Stimulated activated naive CD8-positive, alpha-beta T cell treated with anti-CD3 and anti-CD28 coated beads, Interleukin-15, Interleukin-2, amounts not matched to agents 100 U/mL and 50 U/mL, for 24 hours (primary cell): Measurements from ENCODE around the gene CPNE2.

Source experiments
- ATAC-seq: fragments of 150-1000 bp; cut with Tn5 transposase; one replicate; pipeline ENCODE4 v1.10.0; 2021
- DNase-seq: peaks from one replicate; pipeline ENCODE4 v3.0.0; 2021

Gene CPNE2

DNA sequence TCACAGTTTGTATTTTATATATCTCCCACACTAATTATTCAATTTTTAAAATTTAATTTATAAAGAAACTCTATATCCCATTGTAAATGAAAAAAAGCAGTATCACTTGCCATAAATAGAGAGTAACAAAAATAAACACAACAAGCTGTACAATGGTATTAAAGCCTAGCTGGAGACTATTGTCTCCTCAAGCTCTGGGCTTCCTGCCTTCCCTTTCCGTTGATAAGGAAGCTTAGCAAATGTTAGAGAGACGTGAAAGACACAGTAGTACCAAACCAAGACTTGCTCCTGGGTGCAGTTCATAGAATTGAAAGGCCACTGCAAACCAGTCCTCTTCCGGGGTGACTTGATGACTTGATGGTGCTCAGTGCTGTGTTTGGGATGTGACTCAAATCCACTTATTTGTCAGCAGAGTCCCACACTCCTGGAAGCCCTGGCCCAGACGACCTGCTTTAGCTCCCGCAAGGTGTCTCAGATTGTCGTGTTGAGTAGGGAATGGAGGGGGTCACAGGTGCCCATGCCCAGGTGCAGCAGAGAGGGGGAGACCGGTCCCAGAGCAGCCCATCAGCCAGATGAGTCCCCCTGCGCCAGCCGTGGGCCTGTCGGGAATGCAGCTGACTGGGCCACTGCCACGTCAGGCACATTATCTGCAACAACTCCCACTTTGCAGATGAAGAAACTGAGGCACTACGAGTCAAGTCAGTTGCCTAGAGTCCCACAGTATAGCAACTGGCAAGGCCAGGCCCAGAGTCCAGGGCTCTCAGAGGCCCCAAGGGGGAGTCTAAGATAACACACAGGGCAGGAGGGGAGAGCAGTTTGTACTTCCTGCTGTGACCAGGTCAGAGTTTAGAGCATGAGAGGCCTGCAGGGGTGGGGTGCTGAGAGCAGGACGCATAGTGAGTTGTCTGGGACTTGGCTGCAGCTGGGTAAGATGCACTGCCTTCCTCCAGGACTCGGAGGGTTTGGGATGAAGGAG is 53.0 kb downstream of the CPNE2 start:
- ATAC-seq: no peak
- DNase-seq: no peak

DNA sequence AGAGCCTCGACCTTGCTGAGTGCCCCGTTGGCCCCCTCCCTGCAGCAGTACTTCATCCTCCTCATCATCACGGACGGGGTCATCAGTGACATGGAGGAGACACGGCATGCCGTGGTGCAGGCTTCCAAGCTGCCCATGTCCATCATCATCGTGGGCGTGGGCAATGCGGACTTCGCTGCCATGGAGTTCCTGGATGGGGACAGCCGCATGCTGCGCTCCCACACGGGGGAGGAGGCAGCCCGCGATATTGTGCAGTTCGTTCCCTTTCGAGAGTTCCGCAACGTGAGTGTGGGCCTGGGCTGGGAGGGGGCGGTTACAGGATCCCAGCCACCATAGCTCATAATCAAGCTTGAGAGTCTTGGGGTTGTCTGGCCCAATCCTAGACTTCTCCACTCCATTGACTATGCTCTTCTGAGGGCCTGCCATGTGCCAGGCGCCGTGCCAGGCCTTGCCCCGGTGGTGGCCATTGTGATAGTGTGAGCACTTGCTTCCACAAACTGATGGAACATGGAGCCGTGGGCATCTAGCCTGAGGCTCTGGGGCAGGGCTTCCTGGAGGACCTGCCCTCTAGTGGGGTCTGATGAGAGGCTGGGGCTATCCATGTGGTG is 53.8 kb downstream of the CPNE2 start:
- DNase-seq: no peak
- no peak for ATAC-seq

DNA sequence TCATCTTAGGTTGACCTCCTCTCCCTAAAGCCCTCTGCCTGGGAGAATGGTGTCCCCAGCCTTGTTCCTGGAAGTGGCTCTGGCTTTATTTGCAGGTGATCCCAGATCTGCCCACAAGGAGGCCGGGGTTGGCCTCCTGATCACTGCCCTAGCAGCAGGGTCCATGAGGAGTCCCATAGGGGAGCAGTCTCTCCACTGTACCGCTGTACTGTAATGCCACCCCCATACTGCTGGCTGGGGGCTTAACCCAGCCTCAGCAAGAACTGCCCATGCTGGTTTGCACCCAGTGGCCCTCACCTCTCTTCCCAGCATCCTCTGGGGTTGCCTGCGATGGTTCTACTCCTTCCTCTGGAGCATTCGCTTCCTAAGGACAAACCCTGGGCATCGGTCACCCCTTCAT is 54.4 kb downstream of the CPNE2 start:
- DNase-seq (no peak), ATAC-seq (no peak)

DNA sequence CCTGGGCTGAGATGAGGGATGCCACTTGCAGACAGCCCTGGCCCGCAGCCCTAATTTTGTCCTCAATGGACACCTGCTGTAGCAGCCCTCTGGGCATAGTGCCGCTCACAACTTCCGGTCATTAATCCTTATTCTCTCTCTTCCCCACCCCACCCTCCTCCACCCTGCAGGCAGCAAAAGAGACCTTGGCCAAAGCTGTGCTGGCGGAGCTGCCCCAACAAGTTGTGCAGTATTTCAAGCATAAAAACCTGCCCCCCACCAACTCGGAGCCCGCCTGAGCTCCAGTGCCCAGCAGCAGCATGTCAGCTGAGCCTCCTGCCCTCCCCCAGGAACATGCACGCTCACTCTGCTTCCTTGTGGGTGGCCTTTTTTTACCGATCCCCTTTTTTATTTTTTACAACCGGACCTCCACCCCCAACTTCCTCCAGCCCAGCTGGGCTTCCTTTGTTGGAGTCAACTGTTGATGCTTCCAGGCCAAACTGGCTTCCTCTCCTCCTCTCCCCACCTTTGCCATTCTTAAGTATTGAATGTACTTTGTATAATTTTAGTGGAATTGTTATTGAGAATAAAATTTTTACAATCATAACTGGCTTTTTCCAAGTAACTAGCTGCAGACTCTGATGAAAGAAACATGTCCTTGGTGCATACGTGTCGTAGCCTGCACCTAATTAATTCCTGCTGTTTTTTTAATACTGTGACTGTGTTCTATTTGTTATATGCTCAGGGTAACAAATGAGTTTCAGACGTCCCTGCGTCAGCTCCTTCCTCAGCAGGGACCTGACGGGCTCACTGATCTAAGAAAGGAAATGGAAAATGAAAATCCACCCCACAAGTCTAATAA is 55.2 kb downstream of the CPNE2 start:
- no peak for DNase-seq
- ATAC-seq: no peak

DNA sequence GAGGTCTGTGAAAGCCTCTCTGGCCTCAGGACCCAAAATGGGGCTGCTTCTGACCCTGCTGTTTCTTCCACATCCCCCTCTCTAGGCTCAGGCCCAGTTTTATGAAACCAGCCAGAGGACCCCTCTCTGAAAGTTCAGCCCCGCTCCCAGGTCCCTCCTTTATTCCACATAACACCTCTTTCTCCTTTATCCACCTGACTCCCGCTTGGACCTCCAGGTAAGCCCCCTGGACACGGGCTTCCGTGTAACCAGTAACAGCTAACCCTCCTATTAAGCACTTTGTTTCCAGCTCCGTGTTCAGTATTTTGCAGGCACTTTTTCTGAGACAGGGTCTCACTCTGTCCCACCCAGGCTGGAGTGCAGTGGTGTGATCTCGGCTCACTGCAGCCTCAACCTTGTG is 56.1 kb downstream of the CPNE2 start:
- ATAC-seq (no peak), DNase-seq (no peak)

DNA sequence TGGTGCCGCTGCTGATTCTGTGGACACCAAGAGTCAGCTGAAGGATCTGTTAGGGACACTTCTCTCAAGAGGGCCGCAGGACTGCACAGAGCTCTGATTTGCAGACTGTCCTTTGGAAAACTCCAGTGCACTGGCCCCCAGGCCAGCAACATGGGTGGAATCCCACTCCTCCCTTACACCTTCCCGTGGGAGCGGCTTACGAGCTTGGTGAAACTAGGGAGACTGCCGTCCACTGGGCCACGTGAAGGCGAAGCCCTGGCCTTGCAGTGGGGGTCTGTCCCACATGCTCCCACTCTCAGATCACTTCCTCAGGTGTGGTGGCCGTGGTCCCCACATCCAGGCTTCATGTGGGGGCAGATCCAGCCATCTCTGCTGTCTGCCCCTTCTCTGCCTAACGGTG is 57.0 kb downstream of the CPNE2 start:
- DNase-seq (no peak), ATAC-seq (no peak)

DNA sequence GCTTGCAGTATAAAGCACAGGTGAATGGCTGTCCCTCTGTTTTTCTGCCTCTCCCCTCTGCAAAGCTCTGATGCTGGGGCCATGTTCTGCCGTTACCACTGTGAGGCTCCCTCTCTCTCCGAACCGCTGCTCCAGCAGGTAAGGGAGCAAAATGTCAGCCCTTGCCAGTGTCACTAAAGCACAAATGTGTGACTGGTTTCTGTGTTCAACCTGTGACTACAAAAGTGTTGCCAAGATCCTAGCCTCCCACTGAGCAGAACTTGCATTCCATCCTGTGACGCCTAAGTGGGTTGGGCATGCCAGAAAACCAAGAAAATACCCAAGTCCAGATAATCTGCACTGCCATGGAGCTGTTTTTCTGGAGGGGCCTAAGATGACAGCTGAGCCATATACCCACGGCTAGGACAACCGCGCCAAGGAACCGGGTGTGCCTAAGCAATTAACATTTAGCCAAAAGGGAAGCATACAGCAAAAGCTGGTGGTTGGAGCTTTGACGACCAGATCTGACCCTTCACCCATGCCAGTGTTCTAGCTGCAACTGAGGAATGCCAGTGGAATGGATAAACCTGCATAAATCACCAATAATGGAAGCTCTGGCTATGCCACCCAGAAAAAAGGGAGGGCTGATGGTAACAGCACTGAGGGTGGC is 58.4 kb downstream of the CPNE2 start:
- no peak for DNase-seq
- ATAC-seq: no peak

DNA sequence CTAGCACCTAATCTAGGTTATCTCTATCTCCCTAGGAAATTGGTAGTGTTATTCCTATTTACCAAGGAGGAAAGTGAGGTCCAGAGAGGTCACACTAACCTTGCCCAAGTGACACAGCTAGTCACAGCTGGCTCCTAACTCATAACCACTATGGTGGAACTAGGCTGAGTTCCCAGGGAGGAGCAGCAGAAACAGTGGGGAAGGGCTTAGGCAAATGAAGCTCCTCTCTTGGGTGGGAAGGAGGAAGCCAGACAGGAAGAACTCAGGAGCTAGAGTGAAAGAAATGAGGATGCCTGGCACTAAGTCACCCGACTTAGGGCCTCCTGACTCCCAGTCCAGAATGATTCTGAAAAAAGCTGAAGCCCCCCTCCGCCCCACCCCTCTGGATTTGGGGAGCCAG is 59.0 kb downstream of the CPNE2 start:
- no peak for ATAC-seq
- DNase-seq: no peak

DNA sequence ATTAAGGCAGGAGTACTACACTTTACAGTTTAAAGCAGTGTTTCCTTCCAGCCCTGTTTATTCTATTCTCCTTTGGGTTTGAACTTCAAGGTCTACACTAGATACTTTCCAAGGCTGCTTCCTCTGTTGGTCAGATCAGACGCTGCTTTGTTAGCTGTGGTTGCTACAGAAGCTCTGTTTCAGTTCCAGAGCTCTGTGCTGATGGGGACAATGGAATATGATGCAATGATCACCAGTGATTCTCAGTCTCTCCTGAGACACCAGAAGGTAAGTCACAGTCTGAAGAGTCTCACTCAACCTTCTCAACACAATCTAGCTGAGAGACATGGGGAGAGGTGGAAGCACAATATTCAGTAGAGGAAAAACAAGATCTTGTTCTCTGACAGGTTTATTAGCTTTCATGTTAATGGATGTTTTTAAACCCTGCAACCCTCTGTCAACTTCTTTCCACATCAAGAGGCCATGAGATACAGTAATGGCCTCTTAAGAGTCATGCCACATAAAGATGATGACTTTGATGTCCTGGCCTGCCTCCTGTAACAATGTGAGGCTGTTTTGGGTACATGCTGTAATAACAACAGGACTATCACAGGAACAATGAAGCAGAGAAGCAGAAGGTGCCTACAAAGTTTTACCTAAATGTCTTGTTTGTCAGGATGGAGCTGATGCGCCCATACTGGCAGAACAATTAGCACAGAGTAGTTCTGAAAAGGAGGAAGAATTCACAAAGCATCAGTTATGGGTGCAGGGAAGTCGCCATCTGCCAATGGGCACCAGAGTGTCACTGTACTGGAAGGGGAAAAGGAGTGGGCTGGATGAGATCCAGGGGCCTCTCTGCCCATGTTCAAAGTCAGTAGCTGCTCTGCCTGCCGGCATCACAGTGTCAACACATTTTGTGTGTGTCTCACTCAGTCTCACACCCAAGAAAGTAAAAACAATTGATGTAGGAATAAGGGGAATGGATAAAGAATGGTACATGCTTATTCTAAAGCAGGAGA is 60.0 kb downstream of the CPNE2 start:
- no peak for DNase-seq
- peak; percentile 79 for ATAC-seq

DNA sequence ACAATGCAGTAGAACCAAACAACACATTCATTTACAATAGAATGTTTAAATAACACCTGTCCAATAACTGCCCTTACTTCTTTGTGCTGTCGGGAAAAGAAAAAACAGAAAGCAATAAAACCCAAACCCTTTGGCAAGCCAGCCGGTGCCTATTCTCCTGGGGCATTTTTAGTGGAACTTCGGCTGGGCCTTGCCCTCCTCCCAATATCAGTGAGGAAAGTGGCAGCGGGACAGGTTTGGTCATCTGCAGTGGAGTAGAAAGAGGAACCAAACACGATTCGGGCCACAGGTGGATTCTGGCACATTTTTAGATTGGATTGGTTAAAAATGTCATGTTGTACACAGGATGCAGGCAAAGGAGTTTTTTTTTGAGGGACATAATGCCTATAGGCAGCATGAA is 61.5 kb downstream of the CPNE2 start:
- no peak for DNase-seq
- no peak for ATAC-seq

DNA sequence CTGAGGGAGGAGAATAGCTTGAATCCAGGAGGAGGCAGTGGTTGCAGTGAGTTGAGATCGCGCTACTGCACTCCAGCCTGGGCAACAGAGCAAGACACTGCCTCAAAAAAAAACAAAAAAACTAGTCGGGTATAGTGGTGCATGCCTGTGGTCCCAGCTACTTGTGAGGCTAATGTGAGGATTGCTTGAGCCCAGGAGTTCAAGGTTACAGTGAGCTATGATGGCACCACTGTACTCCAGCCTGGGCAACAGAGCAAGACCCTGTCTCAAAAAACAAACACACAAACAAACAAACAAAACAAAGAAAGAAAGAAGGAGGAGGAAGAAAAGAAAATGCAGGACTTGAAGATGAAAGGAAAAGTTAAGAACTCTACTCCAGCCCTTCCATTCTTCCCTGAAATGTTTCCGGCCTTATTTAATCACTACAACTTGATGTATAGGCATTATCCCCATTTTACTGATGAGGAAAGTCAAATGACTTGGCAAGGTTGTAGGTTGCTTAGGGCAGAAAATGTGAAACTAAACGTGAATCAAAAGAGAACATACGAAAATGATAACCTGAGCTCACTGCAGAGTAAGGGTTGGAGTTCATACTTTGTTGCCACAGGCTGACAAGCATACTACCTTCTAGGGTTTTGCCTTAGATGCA is 63.4 kb downstream of the CPNE2 start:
- DNase-seq (no peak), ATAC-seq (no peak)

DNA sequence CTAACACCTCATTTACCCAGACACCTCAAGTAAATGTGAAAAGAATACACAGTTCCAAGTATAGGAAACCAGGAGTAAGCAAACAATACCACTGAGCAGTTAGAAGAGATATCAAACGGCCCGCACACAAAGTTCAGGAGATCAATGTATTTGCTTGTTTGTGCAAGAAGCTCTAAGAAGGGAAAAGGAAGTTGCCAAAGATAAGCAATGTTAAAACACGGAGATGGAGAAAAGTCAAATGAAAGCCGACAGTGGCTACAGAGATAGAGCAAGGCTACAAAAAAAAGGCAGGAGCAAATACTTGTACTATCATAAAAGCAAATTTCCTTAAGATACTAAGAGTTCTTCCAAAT is 63.9 kb downstream of the CPNE2 start:
- DNase-seq (no peak), ATAC-seq (no peak)

DNA sequence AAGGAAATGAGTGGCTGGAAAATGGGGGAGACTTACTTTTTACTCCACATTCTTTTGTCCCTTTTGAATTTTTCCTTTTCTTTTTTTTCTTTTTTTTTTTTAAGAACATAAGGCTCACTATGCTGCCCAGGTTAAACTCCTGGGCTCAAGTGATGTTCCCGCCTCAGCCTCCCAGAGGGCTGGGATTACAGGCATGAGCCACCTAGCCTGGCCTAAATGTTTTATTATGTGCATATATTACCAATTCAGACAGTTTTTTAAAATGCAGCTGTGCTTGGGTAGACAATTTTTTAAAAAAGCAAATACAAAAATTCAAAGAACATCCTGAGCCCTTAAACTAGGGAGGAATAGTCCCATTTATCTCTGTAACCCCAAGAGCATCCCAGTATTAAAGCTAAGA is 65.2 kb downstream of the CPNE2 start:
- no peak for ATAC-seq
- DNase-seq: no peak

DNA sequence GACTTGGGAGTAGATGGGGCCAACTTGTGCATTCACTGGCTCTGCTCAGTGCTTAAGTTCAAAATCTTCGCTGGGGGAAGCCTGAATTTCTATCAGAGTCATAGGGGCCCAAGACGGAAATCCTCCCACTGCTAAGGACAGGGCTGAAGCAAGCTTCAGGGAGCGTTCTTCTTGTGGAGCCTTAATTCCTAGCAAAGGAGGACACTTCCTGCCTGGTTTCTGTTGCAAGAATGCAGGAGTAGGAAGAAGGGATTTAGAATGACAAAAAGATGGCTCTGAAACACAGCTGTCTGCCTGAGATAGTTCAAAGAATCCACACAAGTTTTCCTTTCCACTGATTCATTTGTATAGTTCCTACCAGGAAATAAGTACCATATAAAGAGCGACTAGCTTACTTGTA is 67.1 kb downstream of the CPNE2 start:
- DNase-seq (no peak), ATAC-seq (no peak)

DNA sequence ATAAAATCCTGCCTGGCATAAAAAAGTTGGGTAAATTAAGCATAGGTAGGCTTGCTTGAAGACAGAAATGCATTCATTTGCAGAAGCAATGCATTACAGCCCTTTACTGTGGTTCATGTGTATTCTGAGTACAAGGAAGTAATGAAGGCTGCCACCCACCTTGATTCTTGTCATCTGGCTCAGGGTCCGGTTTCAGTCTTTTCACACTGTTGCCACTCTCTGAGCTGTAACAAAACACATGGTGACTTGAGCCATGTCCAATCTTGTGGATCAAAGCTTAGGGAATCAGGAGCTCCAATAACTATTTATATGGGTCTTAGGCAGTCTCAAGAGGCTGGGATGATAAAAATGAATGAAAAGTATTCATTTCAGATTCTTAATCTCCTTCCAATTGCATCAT is 71.5 kb downstream of the CPNE2 start:
- no peak for DNase-seq
- no peak for ATAC-seq

DNA sequence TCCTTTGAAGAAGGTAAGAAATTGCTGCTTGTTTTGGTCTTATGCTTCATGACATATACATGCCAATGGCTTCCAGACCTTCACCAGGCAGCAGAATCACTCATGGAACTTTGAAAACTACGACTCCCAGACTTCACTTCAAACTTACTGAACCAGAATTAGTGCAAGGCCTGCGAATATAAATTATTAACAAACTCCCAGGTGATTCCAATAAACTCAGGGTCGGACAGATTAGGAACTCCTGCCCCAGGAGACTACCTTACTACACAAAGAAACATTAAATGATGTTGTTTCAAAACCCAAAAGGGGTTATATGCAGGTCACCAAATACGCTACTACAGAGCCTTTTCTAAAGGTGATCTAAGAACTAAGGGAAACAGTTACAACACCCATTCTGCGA is 73.1 kb downstream of the CPNE2 start:
- no peak for DNase-seq
- ATAC-seq: no peak

DNA sequence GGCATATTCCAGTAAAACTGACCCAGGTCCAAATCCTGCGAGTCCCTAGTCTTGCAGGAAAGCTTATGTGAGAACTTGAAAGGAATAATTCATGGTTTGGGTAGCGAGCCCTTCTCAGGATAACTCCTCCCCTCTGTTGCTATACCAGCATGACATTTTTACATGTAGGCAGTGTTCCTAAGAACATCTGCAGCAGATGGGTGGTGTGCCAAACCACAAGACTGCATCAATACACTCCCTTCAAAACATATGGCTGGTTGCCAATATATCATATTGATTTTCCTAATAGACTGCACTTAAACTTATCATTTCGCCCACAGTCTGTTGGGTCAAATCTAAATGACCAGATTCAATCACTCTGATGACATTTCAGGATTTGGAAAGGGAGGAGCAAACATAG is 73.6 kb downstream of the CPNE2 start:
- no peak for DNase-seq
- no peak for ATAC-seq

DNA sequence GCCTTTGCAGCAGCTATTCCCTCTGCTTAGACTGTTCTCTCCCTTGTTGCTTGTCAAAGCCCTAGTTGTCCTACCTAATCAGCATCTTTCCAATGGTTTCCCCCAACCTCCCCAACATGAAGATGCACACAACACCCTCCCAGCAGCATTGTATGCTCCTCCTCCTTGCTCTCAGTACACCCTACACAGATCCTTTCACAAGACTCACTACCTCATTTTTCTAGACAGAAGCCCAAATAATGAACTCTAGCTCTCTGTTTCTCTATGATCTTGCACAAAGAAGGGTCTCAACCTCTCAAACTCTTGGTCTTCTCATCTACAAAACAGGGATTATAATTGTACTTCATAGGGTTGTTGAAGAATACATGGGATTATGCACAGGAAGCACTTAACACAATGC is 74.1 kb downstream of the CPNE2 start:
- ATAC-seq (no peak), DNase-seq (no peak)

DNA sequence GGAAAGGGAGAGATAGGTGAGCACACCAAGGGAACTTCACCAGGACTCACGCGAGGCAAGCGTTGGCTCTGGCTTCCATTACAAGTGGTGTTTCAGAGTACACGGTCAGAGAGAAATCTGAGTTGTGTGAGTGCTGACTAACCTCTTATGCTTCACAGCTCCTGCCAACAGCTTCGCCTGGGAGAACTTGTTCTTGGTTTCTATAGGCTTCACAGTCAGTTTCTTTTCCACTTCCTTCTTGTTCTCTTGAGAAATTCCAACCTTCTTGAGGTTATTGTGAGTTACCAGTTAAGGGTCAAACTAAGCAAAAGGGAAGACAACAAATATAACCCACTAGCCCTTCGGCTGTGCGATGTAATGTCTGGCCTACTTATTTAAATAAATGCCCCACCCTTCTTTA is 74.6 kb downstream of the CPNE2 start:
- no peak for DNase-seq

DNA sequence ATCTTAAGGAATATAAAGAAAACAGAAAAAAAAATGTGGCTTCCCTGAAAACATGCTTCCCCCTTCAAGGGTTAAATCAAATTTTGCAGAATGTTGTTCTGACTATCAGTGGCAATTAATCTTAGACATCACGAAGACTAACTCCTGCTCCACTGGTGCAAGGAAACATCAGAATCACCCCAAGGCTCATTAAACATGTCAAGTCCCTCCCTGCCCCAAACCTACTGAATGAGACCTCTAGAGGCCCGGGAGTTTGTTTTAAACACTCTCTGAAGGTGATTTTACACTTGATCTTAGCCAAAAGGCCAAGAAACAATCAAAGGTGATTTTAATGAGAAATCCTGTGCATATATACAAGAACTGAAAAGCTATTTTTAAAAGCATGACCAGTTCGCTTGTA is 75.2 kb downstream of the CPNE2 start:
- ATAC-seq (no peak), DNase-seq (no peak)

More for the DNA sequence above, 74.6 kb downstream of the CPNE2 start:
- ATAC-seq: no peak

DNA sequence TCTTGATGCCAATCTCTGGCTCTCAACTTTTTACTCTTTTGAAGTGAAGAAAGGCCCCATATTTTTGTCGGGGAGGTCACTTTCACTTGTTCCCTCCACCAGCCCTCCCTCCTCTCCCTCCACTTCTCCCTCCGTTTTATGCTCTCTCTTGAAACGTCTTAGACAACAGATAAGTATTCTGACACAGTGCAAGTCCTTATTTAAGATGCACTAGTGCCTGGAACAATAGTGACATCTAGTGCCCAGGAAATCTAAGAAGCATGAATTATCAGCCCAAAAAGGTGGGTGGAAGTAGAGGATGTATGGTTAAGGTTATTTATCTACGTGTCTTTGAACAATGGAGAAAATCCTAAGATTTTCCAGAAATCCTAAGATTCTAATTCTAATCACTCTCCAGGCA is 75.6 kb downstream of the CPNE2 start:
- ATAC-seq (peak; percentile 52), DNase-seq (no peak)
